ENCODE measurements around the gene DLG4. TPM values are rescaled to one million over a fixed set of nuclear protein-coding genes. Genes with fewer than 3 reads are reported as not detected.

The DLG4 gene
- total RNA-seq, 1 donor from 2014 or later: 14.0 TPM

DNA sequence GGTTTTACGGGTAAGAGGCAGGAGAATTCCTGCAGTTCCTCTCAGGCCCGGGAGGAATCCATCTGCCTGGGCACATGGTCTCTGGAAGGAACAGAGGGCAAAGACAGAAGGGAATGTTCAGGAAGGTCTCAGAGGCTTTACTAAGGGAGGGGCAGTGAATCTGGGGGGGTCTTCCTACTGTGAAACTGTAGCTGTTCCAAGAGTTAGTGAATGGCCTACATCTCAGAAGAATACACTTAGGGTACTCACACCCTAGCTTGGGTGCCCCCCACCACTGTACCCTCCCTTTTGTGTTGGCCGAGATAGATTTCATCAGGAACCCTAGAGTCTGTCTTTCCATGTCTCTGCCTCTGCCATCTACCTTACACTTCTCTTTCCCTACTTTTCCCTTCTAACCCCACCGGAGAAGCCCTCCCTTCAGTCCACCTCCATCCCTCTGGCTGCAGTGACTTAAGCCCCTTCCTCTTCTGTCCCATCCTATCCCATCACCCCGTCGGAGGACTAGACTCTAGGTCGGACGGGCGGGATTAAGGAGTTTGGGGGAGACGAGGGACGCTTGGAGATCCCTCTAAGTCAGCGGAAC, 316 bp downstream of the DLG4 start:
- Histone ChIP-seq H3K36me3 (peaks cover 38% of the 10 kb centered on the region), H3K27me3 (ENCODE audit: low read depth) (no peaks in the 10 kb centered on the region), H3K27ac (replicated peaks) (peak overlapping the region; percentile 98), H3K4me3 (peak overlapping the region; percentile 85), H3K4me1 (peaks cover 97% of the 10 kb centered on the region), H3K9me3 (replicated peaks) (no peaks in the 10 kb centered on the region)
- intact Hi-C loops (cut with micrococcal nuclease): no loop called here
- DNase-seq: no peak
- TF ChIP-seq, protein P1, sequence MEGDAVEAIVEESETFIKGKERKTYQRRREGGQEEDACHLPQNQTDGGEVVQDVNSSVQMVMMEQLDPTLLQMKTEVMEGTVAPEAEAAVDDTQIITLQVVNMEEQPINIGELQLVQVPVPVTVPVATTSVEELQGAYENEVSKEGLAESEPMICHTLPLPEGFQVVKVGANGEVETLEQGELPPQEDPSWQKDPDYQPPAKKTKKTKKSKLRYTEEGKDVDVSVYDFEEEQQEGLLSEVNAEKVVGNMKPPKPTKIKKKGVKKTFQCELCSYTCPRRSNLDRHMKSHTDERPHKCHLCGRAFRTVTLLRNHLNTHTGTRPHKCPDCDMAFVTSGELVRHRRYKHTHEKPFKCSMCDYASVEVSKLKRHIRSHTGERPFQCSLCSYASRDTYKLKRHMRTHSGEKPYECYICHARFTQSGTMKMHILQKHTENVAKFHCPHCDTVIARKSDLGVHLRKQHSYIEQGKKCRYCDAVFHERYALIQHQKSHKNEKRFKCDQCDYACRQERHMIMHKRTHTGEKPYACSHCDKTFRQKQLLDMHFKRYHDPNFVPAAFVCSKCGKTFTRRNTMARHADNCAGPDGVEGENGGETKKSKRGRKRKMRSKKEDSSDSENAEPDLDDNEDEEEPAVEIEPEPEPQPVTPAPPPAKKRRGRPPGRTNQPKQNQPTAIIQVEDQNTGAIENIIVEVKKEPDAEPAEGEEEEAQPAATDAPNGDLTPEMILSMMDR (IDR thresholded peaks at IDR 0.05; ENCODE audit: borderline replicate concordance): no peak

DNA sequence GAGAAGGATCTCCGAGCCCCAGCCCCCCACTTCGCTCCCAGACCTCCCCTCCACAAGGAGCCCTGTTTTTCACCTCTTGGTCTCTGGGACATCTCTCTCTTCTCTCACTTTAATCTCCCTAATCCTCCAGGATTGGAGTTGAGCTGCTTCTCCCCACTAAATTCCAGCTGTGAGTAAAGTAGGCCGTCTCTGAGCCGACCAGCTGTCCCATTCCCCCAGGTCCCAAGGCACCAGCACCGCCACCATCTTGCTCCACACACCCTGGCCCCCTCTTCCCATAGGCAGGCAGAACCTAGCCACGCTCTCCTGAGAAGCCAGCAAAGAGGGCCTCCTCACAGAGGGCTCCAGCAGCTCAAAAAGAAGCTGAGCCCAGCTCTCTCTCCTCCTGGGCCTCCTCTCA, 878 bp downstream of the DLG4 start:
- DNase-seq: no peak
- peaks cover 97% of the 10 kb centered on the region for H3K4me1 ChIP-seq
- intact Hi-C loops (cut with micrococcal nuclease): no loop called here

DNA sequence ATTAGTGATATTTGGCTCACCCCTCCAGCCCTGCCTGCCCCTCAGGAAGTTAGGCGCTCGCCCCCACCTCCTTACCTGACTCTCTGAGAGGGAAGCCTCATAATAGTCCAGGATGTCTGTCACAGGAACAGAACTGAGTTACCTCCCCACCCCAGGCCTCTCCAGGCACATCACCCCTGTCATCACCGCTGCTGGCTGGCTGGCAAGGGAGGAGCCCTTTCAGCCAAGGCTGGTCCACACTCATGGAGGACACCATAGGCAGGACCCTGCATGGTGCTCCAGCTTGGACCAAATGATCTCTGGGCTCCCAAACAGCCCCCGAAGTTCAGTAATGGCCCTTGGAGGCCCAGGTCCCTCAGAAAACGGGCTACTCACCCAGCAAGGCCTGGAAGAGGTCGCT, 1.5 kb downstream of the DLG4 start:
- no peaks in the 10 kb centered on the region for H3K27me3 ChIP-seq (ENCODE audit: low read depth)
- peak overlapping the region; percentile 98 for H3K27ac ChIP-seq (replicated peaks)
- DNase-seq: no peak
- H3K9me3 ChIP-seq (replicated peaks): no peaks in the 10 kb centered on the region
- peak overlapping the region; percentile 81 for H3K4me3 ChIP-seq
- H3K4me1 ChIP-seq: peaks cover 93% of the 10 kb centered on the region
- TF ChIP-seq, protein P1 (IDR thresholded peaks at IDR 0.05; ENCODE audit: borderline replicate concordance): no peak
- peaks cover 26% of the 10 kb centered on the region for H3K36me3 ChIP-seq
- intact Hi-C loops (cut with micrococcal nuclease): no loop called here

More for the DNA sequence above, 878 bp downstream of the DLG4 start:
- no peaks in the 10 kb centered on the region for H3K9me3 ChIP-seq (replicated peaks)
- H3K4me3 ChIP-seq: no peak overlapping the region
- peaks cover 32% of the 10 kb centered on the region for H3K36me3 ChIP-seq
- TF ChIP-seq, protein P1 (IDR thresholded peaks at IDR 0.05; ENCODE audit: borderline replicate concordance): no peak
- H3K27ac ChIP-seq (replicated peaks): peak overlapping the region; percentile 98
- H3K27me3 ChIP-seq (ENCODE audit: low read depth): no peaks in the 10 kb centered on the region

DNA sequence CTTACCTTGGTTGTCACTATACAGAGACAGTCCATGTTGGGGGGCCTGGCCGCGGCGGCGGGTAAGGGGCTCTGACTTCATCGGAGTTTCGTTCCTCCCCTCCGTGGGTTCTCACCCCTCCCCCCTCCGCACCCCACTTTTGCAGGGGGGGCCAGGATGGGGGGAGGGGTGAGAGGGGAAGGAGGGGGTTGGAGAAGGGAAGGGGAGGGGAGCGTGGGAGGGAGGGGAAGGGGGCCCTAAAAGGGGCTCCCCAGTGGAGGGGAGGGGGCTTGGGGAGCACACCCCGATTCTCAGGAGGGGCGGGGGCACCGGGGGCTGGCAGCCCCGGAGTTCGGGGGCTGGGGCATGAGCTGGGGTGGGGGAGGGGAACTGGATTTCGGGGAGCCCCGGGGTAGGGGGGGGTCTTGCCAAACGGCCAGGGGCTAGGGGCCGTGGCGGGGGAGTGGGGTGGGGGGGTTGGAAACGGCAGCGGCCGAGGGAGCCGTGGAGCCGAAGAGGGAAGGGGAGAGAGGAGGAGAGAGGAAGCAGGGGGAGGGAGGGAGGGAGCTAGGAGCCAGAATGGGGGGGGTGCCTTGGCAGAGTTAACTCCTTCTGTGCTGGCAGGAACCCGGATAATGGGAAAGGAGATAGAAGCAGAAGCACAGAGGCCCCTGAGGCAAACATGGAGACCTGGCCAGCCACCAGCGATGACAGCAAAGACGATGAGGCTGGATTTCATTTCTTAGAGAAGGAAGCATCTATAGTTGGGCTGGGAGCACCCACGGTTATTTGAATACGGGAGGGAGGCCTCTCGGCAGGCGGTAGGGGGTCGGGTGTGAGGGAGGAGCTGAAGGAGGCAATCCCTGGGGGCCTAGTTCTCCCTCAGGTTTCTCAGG, 2.3 kb downstream of the DLG4 start:
- peak overlapping the region; percentile 98 for H3K27ac ChIP-seq (replicated peaks)
- TF ChIP-seq, protein P1 (IDR thresholded peaks at IDR 0.05; ENCODE audit: borderline replicate concordance): no peak
- intact Hi-C loops (cut with micrococcal nuclease): no loop called here
- no peaks in the 10 kb centered on the region for H3K9me3 ChIP-seq (replicated peaks)
- H3K36me3 ChIP-seq: peaks cover 18% of the 10 kb centered on the region
- DNase-seq: peak; percentile 60
- peaks cover 85% of the 10 kb centered on the region for H3K4me1 ChIP-seq
- no peaks in the 10 kb centered on the region for H3K27me3 ChIP-seq (ENCODE audit: low read depth)
- peak overlapping the region; percentile 81 for H3K4me3 ChIP-seq

DNA sequence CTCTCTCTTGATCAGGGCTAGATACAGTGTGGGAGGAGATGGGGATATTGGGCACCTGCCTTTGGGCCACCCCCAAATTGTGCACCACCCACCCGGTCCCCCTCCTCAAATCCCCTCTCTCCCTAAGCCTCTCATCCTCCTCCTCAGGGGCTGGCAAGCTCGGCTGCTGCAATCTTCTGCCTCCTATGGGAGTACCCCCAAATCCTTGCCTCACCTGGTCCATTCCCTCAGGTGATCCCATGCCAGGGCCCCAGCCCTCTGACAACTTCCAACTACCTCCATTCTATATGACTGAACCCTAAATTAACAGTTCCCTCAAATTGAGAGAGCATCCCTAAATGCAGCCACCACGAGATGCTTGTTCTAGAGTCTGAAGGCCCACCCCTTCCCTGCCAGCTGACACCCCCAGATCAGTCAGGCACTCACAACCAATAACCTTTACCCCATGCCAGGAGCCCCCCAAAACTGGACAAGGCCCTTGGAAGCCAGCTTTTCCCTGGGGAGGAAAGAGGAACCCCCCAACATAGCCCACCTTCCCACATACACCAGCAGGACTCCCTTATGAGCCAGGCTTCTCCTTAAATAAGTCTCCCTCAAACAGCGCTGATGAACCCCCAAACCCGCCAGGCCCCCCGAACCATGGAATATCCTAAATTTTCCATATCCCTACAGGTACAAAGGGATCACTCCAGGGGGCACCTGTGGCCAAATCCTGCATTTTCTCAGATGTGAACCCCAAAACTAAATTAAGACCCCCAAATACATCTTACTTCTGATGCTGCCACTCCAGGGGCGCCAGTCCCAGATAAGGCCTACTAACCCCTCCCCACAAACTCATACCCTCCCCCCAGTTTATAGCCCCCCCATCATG, 3.2 kb downstream of the DLG4 start:
- intact Hi-C loops (cut with micrococcal nuclease): no loop called here
- TF ChIP-seq, protein P1 (IDR thresholded peaks at IDR 0.05; ENCODE audit: borderline replicate concordance): no peak
- Histone ChIP-seq H3K9me3 (replicated peaks) (no peaks in the 10 kb centered on the region), H3K27ac (replicated peaks) (peak overlapping the region; percentile 98), H3K4me1 (peaks cover 84% of the 10 kb centered on the region), H3K4me3 (peak overlapping the region; percentile 81), H3K27me3 (ENCODE audit: low read depth) (no peaks in the 10 kb centered on the region), H3K36me3 (peaks cover 9% of the 10 kb centered on the region)
- no peak for DNase-seq

All from left ventricle myocardium inferior (tissue), 1 donor.